SK-N-MC (cell line): ENCODE results near the gene EHBP1.

Experiments
- EZH2 ChIP-seq: fragments of 200-600 bp; sonication (generic); IDR thresholded peaks from one replicate; pipeline ENCODE4 v1.6.1; 2017; ENCODE audit warnings: antibody characterized with exemption
- POLR2AphosphoS5 ChIP-seq: IDR thresholded peaks from 2 replicates; pipeline ENCODE4 v1.6.1; 2012; ENCODE audit warnings: mild to moderate bottlenecking, low read depth, low read length, borderline replicate concordance

DNA sequence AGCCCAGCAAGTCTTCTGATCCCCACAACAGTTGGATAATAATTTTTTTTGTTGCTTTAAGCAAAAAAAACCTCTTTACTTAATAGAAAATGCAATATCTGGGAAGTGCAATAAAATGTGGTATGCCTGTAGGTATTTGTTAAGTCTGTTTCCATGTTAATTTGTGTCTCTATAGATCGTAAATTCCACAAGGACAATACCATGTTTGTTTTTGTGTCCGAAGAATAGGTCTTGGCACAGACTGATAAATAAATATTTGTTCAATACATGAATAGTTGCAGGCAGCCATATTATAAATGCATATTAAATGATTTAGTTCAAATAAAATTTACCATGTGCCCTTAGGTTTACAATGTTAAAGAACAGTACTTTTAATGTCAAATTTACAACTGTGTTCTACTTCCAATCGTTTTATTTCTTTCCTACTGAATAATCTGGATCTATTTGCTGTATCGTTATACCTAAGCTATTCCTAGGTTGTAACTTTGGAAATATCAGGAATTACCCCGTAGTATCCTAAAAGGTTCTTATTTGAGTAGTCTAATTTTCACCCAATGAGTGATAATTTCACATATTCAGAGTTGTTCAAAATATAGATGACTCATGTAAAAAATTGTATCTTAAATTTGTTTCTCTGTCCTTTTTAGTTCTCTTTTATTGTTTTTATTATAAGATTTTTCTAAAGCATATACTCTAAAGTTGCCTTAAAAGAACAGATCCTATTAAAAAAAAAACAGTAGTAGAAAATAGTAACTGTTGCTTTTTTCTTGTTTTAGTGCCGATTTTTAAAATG is 151.8 kb downstream of the EHBP1 start:
- TF ChIP-seq POLR2AphosphoS5 (no peak), EZH2 (no peak)
